GM18505 (cell line): ENCODE data around the gene FCN3.
"Not testable (repeated sequence)": the region's sequence is repeated elsewhere in the genome, so short reads cannot be mapped to it uniquely, and the experiment has no call there.

Source experiments
- ATAC-seq: cut with Tn5 transposase; IDR thresholded peaks from one replicate; pipeline ENCODE4 v1.9.1; 2021; ENCODE audit not compliant: unreplicated experiment
- POLR2A ChIP-seq: IDR thresholded peaks from 4 replicates; pipeline ENCODE4 v1.6.1; 2011; ENCODE audit warnings: borderline replicate concordance; ENCODE audit not compliant: insufficient read depth, insufficient read length; ENCODE audit errors: extremely low read depth

Gene FCN3

DNA sequence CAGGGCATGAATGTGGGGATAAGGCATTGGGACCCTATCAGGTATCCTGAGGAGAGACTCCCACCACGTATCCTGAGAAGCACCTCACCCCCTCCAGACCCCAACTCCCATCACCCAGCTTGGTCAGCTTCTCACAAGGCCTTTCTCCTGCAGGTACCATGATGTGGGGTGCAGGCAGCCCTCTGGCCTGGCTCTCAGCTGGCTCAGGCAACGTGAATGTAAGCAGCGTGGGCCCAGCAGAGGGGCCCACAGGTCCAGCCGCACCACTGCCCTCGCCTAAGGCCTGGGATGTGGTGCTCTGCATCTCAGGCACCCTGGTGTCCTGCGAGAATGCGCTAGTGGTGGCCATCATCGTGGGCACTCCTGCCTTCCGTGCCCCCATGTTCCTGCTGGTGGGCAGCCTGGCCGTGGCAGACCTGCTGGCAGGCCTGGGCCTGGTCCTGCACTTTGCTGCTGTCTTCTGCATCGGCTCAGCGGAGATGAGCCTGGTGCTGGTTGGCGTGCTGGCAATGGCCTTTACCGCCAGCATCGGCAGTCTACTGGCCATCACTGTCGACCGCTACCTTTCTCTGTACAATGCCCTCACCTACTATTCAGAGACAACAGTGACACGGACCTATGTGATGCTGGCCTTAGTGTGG lies 19.1 kb upstream of the FCN3 start:
- no peak for TF ChIP-seq POLR2A

GRCh38 chr1:27392778-27393635 lies 18.4 kb upstream of the FCN3 start:
- ATAC-seq, result no peak

More for the DNA sequence above, 19.1 kb upstream of the FCN3 start:
- no peak for ATAC-seq

DNA sequence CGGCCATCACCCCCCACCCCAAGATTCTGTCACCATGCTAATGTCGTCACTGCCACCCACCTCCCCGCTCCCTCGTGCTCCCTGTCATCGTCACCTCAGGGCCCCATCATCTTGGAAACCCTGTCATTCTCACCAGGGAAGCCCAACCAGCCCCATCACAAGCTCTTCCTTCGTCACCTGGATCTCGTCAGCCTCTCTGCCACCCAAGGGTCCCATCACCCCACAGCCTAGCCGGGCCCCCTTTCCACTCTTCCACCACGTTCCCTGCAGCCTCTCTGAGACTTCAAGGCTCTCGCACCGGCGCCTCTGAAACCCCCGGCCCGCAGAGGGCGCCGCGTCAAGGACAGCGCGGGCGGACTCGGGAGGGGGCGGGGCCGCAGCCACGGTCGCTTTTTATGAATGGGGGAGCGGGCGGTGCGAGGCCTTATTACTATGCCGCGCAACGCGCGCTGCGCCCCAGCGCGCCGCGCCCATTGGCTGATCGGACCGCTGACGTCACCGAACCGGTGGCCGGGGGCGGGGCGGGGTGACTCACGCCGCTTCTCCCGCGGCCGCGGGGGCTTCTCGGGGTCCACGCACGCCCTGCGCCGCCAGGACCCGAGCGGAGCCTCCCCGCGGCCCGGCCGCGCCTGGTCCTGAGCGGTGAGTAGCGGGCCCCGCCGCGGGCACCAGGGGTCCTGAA lies 17.6 kb upstream of the FCN3 start, which contains the start of gene GPR3:
TSS of gene GPR3 (plus strand) at position 527 of the 682 bp plus-strand sequence. CDS start 1,177 bp downstream, outside the sequence.
- ATAC-seq, result peak; percentile 63
- no peak for TF ChIP-seq POLR2A

More at GRCh38 chr1:27392778-27393635, 18.4 kb upstream of the FCN3 start:
- TF ChIP-seq POLR2A, result no peak

DNA sequence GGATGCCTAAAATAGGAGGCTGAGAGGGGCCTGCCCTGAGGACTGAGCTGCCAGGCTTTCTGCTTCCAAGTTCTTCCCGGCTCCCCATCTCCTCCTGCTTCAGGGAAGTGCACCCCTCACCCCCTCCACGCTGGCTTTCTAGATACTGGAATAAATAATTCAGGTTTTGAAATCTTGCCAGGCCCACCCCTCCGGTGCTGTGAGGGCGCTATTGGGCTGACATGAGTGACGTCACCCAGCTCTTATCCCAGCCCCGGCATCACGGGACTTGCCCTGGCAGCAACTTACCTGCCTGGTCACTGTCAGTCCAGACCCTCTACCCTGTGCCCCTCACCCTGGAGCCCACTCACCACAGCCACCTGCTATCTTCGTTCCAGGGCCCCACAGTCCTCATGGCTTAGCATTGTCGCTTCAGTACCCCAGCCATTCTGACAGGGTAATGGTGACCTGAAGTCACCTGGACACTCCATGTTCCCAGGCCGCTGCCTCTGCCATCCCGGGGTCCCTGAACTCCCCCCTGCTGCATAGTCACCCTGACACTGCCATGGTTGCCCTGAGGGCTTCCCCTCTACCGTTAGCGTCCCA lies 17.0 kb upstream of the FCN3 start:
- ATAC-seq, result no peak
- TF ChIP-seq POLR2A, result no peak

DNA sequence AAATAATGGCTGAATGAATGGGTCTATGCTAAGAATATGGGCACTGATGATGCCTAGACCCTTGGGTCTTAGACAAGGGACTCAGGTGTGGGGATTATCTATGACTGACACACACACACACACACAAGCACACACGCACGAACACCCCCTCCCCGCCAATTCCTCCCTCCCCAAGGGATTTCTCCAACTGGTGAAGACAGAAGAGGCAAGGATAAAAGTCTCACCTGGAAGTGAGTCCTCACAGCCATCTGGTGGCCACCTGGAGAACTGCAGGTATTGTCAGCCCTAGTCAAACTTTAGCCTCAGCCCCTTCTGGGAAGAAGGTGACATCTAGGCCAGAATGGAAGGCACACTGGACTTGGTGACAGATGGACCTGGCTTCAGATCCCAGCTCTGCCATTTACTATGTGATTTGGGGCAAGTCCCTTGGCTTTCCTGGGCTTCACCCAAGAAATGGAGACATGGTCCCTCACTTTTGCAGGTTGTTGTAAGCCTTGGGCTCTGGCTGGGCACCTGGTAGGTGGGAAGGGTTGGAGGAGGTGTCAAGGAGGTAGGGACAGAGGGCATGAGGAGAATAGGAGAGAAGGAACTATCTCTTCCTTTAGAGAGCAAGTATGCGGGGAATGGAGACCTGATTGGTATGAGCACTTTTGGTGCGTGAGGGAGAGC lies 13.8 kb upstream of the FCN3 start:
- no peak for ATAC-seq
- TF ChIP-seq POLR2A, result no peak

- ATAC-seq, result not testable (repeated sequence)
Measured at GRCh38 chr1:27384797-27385196, 10.2 kb upstream of the FCN3 start.

DNA sequence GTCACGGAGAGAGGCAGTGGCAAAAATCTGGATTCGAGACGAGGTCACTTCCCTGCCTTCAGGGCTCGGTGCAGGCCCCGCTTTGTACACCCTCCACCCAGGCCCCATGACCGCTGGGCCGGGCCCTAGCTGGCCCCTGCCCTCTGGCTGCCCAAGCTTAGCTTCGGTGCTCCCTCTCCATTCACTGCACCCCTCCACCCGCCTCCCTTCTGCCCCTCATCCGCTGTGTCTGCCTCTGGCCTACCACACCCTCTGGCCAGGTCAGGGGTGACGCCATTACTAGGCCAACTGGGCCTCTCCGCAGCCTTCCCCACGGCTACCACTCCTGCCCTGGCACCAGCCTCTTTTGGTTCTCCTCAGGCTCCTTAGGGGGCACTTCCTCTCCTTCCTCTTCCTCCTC lies 9.0 kb upstream of the FCN3 start:
- ATAC-seq, result no peak
- no peak for TF ChIP-seq POLR2A

DNA sequence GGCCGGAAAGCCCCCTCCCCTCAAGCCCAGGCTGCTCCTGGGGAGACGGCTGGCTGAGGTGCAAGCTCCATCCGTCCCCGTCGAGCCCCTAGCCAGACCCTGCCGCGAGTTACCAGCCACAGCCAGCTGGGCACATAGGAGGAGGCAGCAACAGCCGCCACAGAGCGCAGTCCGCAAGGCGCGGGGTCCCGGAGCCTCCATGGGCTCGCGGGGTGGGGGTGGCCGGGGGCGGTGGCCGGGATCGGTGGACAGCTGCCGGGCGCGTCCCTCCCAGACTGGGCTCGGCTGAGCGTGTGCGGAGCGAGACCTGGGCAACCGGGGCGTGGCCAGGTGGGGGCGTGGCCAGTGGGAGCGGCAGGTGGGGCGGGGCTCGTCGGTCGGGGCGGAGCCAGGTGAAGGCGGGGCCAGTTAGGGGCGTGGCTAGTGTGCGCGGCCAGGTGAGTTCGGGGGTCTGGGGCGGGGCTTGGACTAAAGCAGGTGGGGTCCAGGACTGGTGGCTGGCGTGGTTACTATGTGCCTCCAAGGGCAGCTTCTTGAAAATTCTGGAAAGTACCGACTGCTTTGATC lies 8.5 kb upstream of the FCN3 start, which contains the start of gene CD164L2:
TSS of gene CD164L2 (minus strand) at position 295 of the 567 bp plus-strand sequence. CDS start at position 201, 94 bp downstream.
- TF ChIP-seq POLR2A, result no peak
- no peak for ATAC-seq

GRCh38 chr1:27381969-27382762 lies 7.5 kb upstream of the FCN3 start:
- TF ChIP-seq POLR2A, result no peak
- ATAC-seq, result no peak

DNA sequence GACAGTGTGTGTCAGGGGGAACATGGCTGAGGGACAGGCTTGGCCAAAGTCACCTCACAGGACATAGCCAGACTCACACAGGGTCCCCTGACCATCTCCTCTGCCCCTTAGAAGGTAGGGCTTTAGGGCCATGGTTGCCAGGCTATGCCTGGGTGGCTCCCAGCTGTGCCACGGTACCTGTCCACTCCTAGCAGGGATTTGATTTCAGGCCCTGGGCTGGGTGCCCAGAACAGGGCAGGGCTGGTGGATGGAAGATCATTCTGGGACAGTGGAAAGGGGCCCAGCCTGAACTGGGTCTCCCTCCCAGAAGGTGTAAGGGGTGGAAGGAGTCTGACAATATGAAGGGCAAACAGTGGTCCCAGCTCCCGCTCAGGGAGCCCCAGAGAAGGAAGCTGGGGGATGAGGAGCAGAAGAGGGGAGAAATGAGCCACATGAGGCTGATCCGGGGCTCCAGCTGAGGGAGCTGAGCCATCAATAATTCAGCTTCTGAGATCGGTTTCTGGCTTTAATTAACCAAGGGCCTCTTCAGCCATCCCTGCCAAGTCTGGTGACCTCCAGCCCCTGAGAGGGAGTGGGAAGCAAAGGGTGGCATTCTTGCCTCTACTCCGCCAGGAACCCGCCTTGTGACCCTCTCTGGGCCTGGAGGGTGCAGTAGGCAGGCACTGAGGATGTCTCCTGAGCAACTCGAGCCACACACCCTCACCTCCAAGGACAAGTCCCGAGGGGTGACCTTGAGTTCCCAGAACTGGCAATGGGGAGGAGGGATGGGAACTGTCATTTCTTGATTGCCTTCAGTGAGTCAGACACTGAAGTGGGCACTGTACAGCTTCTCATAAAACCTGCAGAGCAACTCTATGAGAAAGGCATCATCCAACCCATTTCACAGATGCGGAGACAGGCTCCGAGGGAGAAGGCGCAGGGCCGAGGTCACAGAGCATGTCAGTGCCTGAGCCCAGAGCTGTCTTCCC lies 6.4 kb upstream of the FCN3 start:
- no peak for ATAC-seq
- TF ChIP-seq POLR2A, result no peak

GRCh38 chr1:27380224-27380623 lies 5.6 kb upstream of the FCN3 start:
- ATAC-seq, result no peak
- TF ChIP-seq POLR2A, result no peak

DNA sequence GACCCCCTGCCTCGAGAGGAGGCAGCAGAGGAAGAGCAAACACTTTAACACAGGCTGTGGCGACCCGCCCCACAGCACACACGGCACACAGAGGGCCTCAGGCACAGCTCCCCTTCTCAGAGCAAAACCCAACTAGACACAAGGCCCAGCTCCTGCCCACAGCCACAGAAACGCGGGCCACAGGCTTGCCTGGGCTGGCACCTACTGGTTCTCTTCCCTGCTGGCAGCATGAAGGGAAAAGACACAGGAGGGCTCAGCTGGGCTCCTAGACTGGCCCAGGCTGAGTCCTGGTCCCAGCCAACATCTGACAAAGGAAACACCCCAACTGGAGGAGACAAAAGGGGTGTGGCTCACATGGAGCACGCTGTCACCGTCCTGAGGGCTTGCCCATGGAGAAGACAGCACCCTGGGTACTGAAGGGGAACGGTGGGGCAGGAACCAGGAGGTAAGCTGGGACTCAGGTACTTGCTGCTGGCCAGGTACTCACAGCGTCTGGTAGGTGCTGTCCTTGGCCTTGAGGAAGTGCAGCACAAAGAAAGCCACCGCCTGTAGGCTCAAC lies 5.0 kb upstream of the FCN3 start:
- ATAC-seq, result no peak
- no peak for TF ChIP-seq POLR2A
